ENCODE measurements around the gene MAGT1.
"Not testable (repeated sequence)": the region's sequence is repeated elsewhere in the genome, so short reads cannot be mapped to it uniquely, and the experiment has no call there.

Gene MAGT1

GRCh38 chrX:77821989-77822388, 73.2 kb downstream of the MAGT1 start:
- DNase-seq: not testable (repeated sequence)

GRCh38 chrX:77820091-77820727, 75.0 kb downstream of the MAGT1 start:
- DNase-seq: no peak

- DNase-seq: no peak
Measured at GRCh38 chrX:77814210-77814609, 81.0 kb downstream of the MAGT1 start.

- no peak for DNase-seq
Measured at GRCh38 chrX:77802201-77802600, 93.0 kb downstream of the MAGT1 start.

GRCh38 chrX:77795124-77795523, 100.1 kb downstream of the MAGT1 start:
- DNase-seq: no peak

- no peak for DNase-seq
Measured at GRCh38 chrX:77793946-77794345, 101.3 kb downstream of the MAGT1 start.

GRCh38 chrX:77788050-77788449, 107.2 kb downstream of the MAGT1 start:
- no peak for DNase-seq

- DNase-seq: peak; percentile 45
Measured at GRCh38 chrX:77786365-77786680, 108.9 kb downstream of the MAGT1 start.

- peak; percentile 91 for DNase-seq
Measured at GRCh38 chrX:77785486-77786364, 109.5 kb downstream of the MAGT1 start, which contains the start of gene ATRX. TSS of gene ATRX (minus strand) at chrX:77786216. CDS start at chrX:77786001, 215 bp downstream.

GRCh38 chrX:77779695-77780094, 115.5 kb downstream of the MAGT1 start:
- no peak for DNase-seq

DNA sequence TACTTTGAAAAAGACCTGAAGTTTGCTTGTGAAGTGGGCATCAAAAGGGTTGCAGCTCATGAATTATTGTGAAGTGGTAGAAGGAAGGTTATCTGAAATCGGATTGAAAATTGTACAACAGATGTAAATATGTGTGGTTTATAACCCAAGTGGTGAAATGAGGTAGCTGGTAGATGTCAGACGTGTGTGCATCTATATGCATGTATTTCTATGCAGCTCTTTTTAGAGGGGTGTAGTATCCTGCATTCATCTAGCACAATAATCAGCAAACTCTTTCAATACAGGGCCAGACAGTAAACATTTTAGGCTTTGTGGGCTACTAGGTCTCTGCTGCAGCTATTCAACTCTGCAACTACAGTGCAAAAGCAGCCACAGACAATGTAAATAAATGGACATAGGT, 118.6 kb downstream of the MAGT1 start:
- no peak for DNase-seq
